Stimulated activated CD4-positive, alpha-beta T cell treated with anti-CD3 and anti-CD28 coated beads, Interleukin-15, amount 100 ng/mL, for 1 hour (primary cell): ENCODE measurements around the gene ARL13B.
"Not testable (repeated sequence)": the region's sequence is repeated elsewhere in the genome, so short reads cannot be mapped to it uniquely, and the experiment has no call there.

Source experiments
- DNase-seq, 2 donors: peaks; one replicate each; pipeline ENCODE4 v3.0.0-alpha.2; 2020; ENCODE audit warnings: low read depth in 1 of 2, low spot score in 1 of 2

The ARL13B gene

DNA sequence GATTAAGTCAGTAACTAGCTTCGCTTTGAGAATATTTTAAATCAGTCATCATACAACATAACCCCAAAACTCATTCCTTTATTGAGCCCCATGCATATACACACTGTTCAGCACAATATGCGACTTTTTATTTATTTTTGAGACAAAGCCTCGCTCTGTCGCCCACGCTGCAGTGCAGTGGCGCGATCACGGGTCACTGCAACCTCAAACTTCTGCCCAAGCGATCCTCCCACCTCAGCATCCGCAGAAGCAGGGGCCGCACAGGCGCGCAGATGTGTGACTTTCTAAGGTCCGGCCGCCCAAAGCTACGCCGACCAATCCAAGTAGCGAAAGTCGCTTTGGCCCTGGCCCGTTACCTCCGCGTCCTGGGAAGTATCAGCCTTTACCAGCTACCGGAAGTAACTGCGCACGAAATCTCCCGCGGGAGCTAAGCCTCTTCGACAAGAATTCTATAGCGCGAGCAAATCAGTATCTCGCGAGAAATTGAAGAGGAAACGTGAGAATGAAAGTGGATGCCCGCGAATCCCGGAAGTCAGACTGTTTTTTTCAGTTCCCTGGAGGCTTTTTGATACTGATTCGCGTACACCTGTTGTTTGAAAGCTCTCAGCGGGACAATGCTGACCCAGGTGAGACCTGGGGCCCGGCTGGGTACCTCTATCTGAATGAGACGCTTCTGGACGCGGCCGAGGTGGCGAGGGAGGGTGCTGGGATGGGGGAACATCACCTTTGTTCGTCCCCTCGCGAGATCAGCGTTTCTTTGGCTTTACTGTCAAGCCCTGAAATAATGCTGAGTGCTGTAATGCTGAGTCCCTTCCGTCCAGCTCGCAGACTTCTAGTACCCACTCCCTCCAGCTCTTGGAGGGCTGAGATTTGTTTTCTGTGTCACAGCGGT is 82.8 kb downstream of the ARL13B start, which contains the start of the genes DHFR2 and NSUN3:
TSS of gene DHFR2 (minus strand) at position 404 of the 892 bp plus-strand sequence. CDS start 1,405 bp downstream, outside the sequence.
TSS of gene NSUN3 (plus strand) at position 549 of the 892 bp plus-strand sequence. CDS start at position 615, 66 bp downstream.
- DNase-seq = peak; percentile 54 to 63

DNA sequence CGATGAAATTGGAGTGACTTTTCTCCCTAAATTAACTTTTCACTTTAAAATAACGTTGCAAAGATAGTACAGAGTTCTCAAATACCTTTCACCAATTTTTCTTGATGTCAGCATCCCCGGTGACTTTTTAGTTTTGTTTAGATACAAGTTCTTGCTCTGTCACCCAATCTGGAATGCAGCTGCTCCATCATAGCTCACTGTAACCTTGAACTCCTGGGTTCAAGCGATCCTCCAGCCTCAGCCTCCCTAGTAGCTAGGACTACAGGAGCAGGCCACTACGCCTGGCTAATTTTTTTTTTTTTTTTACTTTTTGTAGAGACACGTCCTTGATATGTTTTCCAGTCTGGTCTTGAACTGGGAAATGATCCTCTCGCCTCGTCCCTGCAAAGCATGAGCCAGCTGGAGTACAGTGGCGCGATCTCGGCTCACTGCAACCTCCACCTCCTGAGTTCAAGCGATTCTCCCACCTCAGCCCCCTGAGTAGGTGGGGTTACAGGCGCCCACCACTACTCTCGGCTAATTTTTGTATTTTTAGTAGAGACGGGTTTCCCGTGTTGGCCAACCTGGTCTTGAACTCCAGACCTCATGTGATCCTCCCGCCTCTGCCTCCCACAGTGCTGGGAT is 83.7 kb downstream of the ARL13B start:
- DNase-seq = no peak

DNA sequence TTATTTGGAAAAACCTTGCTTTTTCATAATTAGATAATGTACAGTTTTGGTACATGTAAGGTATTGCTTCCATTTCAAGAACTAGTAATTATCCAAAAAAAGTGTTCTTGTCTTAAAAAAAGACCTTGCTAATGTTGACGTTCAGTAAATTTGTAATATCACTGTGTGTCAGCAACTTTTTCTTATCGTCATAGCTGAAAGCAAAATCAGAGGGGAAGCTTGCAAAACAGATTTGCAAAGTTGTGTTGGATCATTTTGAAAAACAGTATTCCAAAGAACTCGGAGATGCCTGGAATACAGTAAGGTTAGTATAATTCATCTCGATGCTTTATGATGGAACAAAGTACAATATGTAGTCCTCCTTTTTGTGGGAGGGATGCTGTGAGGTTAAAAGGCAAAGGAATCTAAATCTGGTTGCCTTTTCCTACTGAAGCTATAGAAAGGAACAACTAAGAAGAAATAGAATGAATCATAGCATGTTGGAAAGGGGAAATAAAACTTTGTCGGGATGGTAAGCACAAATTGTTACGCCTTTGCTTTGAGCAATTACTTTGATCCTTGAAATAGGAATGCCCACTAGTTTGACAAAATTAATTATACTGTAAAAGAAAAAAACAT is 84.4 kb downstream of the ARL13B start:
- no peak for DNase-seq

DNA sequence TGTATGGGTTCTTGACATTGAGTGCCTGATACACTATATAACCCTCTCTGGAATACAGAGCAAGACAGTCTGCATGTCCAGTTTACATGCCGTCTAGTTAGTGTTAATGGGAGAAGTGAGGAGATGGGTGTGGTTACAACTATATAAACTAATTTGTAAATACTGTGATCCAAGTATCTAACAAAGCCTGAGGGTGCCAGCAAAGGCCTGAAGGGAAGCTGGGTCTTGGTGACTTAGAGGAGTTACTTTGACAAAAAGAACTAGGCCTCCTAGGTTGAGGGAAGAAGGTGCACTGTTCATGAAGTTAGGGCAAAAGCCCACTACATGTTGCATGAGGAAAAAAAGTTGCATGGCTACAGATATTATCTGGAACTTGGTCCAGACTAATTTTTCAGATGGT is 85.2 kb downstream of the ARL13B start:
- DNase-seq = no peak

DNA sequence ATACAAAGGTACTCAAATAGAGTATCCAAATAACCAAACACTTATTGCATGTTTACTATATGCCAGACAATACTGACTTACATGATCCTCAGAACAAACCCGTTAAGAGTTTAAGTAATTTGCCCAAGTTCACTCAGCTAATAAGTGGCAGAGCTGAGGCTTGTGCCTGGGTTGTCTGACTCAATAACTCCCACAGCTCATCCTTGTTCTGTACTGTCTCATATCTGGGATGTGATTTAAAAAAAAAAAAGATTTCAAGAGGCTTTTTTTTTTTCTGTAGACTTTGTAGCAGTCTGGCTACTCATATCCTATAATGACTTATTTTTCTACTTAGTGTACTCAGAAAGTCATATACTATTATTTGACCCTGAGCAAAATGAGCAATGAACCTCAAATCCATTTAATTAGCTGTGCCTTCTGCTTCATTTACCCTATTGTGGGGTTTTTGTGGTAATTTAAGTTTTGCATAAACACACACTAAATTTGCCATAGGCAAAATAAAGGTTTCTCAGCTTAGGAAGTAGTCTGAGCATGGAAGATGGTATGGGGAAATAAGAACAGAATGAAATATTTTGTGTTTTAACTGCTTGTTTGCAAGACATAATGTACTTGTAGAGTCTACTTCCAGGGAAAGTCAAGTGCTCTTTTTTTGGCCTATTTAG is 86.0 kb downstream of the ARL13B start:
- no peak for DNase-seq

DNA sequence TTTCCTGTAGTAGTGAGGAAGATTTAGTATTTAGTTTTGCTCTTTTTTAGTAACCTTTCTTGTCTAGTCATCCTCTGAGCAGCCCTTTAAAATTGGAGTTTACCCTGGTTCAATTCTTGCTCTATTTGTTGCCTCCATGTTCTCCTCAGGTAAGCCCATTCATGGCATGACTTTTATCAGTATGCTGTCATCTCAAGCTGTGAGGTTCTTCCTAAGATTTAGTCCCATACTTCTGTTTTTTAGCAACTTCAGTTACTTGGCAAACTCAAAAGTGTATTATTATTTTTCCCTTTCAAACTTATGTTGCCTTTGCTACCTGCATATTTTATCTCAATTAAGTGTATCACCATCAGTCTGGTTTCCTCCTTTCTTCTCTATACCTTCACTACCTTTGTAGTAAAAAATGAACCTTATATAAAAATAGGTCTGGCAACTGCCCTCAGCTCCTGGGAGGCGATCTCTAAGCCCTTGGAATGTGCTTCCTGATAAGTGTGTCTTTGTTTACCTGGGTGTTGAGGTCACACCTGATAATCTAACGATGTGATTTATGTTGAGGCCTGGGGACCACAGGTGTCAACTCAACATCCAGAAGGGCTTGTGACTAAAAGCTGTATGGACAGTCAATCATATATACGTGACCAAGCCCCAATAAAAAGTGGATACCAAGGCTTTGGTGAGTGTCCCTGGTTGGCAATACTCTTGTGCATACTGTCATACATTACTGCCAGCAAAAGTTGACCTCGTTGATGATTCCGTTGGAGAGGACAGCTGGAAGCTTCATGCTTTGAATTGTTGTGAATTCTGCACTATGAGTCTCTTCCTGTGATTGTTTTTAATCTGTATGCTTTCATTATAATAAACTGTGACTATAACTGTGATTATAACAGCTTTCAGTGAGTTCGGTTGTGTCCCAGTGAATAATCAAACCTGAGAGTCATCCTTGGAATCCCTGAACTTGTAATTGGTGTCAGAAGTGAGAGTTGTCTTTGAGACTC is 86.8 kb downstream of the ARL13B start:
- no peak for DNase-seq

DNA sequence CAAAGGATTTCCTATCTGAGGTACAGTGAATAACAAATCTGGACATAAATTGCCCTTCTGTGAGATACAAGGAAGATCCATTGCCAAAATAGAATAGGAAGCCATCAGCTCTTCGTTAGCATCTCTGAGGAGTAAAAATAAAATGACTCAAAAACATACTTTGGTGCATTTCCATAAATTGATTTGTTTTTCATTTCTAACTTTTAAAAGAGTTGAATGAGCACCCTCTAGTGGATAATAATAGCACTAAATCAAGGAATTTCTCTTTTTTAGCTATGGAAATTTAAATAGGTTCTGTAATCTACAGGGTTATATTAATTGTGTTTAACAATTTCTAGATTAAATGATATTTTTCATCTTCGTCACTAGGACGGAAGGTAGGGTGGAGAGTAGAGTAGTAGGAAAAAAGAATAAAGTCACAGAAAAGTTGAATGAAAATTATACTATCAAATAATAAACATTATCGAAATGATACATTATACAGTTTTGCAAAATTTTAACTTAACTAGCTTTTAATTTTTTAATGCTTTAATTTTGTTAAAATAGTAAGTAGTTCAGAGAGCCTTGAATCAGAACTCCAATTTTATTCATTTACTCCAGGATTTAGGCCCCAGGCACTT is 89.3 kb downstream of the ARL13B start:
- DNase-seq = no peak

DNA sequence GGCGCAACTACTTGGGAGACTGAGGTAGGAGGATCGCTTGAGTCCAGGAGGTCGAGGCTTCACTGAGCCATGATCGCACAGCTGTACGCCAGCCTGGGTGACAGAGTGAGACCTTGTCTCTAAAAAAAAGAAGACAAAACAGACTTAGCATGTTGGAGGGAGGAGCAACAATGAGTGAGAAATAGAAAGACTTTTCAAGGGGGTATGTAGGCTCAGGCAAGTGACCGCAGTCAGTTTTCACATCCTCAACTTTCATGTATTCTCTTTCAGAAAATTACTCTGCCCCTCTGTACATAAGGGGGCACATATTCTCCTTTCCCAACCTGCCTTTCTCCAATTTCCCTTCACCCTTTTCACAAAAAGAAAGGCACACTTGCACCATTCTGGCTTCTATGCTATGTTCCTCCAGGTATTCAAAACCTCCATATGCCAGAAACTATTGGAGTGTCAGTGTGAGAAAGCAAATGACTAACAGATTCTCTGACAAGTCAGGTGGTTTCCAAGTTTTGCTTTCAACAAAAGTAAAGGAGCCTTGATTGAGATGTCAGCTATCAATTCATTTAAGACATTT is 90.5 kb downstream of the ARL13B start:
- no peak for DNase-seq

DNA sequence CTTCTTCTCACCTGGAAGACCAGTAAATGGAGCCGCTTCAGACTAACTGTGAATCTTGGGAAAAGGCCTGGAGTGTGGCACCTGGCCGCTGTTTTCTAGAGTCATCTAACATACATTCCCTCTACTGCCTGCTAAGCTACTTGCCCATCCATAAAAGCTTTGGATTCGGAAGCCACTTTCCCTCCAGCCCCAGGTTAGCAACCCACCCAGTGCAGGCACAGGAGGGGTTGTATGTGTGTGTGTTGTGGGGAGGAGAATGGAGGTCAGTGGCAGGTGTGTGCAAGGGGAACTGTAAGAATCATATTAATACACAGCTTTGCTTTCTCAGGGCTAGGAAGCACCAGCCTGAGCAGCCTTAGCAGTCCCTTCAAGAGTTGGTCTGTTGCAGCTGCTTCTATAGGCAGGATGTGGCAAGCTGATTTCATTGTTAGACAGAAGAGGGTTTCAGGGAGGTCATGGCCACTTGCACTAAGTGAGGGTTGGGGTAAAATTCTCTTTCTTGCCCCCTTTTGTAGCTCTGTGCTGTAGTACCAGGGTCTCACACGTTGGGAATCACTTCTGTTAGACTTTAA is 91.8 kb downstream of the ARL13B start:
- DNase-seq = no peak

DNA sequence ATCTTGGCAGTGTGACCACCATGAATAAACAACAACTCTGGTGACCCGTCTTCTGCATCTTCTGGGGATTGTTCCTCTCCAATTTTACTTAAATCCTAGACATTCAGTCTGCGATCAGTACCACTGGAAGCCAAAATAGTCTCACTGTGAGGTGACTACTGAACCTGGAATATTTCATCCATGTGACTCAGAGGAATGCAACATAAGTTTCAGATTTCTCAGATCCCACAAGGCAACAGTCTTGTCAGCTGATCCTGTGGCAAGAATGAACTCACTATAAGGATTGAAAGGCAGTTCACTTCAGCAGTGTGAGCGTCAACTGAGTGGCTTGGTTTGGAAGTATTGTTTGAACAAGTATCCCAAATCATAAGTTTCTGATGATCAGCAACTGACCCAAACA is 96.1 kb downstream of the ARL13B start:
- DNase-seq = no peak

DNA sequence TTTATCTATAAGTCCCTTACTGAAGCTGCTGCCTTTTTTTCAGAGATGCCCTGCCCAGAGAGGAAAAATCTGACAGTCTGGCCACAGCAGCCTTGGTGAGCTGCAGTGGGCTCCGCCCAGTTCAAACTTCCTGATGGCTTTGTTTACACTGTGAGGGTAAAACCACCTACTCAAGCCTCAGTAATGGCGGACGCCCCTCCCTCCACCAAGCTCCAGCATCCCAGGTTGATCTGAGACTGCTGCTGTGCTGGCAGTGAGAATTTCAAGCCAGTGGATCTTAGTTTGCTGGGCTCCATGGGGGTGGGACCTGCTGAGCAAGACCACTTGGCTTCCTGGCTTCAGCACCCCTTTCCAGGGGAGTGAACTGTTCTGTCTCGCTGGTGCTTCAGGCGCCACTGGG is 100.6 kb downstream of the ARL13B start:
- DNase-seq = not testable (repeated sequence)

DNA sequence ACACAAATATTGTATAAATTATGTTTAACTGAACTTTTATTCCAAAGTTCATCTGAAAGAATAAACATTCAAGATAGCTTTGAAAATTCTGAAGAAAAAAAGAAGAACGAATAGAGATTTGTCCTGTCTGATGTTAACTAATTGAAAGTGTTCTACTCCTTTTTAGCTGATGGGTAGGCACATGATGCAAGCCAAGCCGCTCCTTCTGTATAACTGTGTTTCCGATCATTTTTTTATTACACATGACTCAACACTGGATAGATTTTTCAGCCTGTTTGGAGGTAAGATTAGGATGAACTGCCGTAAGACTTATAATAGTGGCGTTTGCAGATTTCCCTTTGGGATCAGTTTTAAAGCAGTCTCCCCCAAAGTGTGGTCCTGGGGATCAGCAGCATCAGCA is 101.9 kb downstream of the ARL13B start:
- no peak for DNase-seq

DNA sequence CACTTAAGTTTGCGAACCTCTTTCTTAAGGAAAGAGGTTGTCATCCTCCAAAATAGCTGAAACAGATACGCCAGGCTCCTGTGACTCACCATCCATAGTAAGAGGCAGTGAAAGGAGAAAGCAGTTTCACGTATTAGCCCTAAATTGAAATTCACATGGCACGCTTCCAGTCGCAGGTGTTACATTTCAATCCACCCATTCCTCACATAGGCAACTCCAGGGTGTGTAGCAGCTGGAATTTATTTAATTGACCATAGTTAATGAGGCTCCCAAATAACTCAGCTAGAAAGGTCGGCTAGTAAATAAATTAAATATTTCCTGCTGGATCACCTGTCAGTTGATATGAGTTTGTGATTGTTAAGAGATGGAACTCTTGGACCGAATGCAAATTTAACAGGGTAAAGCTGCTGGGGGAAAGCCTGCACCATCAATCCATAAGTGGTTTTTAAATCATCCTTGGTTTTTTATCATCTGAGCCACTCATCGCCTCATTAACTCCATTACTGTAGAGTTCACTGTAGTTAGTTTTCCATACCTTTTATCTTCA is 102.5 kb downstream of the ARL13B start:
- DNase-seq = no peak

DNA sequence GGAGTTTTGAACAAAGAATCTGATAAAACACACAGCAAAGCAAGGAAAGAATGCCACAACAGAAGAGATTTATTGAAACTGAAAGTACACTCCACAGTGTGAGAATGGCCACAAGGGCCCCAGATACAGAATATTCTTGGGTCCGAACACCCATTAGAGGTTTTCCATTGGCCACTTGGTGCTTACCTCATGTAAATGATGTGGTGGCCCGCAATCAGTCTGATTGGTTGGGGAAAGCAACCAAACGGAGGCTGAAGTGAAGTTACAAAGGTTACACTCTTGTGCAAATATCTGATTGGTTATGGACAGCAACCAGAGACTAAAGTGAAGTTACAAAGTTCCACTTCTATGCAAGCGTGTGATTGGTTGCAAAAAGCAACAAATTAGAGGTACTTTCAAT is 103.3 kb downstream of the ARL13B start:
- DNase-seq = no peak

DNA sequence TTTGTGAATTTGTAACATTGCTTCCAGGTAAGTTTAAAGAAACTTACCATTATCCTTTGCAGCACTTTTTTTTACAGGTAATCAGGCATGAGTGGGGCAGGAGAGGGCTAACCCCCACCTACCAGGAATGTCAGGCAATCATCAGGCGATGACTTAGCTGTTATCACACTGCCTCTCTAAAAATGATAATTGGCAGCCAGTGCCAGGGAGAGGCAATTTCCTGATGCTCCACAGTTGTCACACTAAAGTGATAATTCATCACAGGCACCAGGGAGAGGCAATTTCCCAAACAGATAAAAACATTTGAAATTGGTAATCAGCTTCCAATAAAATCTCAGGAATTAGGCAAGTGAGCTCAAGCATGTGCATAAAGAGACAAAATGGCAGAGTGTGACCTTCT is 109.2 kb downstream of the ARL13B start:
- DNase-seq = no peak

DNA sequence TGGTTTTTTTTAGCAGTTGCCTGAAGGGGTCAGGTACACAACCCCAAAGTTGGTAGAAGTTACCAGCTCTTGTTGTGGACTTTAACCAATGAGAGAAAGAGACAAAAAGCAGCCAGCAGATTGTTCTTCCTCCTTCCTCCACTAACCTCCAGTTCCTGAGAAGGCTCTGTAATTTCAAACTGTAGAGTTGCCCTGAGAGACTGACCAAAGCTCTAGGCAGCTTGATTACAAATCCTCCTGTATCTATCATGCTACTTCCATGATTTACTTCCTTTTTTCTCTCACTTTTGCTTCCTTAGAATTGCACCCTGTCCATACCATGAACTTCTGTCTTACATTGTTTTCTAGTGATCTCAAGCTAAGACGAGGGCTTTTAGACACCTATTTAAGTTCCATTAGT is 112.1 kb downstream of the ARL13B start:
- no peak for DNase-seq

DNA sequence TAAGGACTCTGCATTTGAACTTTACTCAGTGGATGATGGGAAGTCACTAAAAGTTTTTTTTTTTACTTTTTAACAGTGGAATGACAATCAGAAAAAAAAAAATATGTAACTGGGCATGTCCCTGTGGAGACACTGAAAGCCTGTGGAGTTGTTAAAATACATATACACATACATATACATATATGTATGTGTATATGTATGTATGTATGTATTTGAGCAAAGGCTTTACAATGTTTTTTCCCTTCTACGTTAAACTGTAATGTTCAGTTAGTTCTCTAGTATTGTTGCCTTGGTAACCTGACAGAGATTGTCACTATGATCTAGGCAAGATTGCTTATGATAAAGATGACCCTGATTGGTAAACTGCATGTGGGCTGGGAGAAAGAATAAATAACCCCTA is 113.2 kb downstream of the ARL13B start:
- DNase-seq = no peak

DNA sequence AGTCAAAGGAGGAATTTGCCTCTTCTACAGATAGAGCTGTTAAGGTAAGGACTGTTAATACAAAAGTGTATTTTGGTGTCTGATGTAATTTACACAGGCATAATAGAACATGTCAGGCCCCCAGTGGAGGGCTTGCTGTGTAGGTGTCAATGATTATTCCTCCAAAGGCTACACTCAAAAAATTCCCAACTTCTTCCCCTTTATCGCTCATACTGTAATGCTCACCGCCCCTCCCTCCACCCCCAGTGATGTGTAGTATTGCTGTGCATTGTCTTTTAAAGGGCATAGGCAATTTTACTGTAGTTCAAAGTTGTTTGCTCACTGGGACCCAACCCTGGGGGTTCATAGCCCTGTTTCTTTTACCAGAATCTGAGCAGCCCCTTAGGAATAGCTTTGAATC is 115.2 kb downstream of the ARL13B start:
- DNase-seq = no peak

DNA sequence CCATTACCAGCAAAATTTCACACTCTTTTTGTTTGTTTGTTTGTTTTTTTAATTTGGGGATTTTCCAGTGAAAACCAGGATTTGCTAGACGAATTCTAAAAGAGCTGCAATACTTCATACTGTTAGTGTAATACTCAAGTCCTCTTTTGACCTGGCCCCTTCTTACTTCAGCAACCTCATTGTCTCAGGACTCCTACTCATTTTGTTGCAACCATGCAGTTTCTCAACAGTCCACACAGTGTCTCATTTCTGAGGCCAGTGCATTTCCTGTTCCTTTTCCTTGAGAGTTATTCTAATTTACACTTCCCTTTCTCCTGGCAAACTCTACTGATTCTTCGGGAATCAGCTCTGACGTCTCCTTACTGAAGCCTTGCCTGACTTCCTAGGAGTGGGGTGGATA is 118.5 kb downstream of the ARL13B start:
- no peak for DNase-seq
